Hematopoietic multipotent progenitor cell treated with erythropoietin and hydrocortisone succinate and interleukin-3 and kit ligand, for 15 days (in vitro differentiated cells): ENCODE measurements around the gene PORCN.

Experiments
- DNase-seq: peaks from one replicate; pipeline ENCODE4 v3.0.0-alpha.2; 2015; ENCODE audit warnings: low spot score

The PORCN gene

DNA sequence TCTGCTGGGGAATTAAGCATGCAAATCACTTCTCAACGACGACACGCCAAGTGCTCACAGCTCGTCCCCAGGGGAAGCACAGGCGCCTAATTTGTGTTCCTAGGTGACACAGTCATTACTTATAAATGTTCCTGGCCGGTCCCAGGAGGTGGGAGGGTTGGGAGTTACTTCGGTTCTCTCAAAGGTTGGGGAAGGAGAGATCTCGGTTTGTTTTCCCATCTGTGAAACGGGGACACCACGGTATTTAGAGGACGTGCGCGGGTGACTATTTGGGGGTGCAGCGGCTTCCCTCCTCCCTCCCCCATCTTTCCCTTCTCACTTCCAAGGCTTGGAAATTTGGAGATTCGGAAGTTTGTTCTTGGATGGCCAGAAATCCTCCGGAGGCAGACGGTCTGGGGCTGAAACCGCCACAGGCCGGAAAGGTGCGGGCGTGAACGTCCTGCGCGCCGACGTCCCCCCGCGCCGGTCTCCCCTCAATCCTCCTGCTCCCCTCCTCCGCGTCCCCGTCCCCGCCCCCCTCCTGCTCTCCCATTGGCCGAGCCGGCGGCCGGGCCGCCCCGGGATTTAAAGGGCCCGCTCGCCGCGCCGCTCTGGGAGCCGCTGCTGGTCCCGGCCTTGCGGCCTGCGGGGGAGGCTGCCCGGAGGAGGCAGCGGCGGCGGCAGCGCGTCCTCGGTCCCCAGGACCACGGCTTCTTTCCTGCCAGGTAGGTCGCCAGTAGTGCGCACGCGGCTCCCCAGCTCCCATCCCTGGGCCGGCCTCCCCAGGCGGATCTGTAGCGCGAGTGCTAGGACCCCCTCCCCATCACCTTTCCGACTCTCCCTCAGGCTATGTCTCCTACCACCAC, at the start of gene PORCN:
PORCN (plus strand) TSS at position 593 of the 845 bp plus-strand sequence. CDS start 829 bp downstream, outside the sequence.
- DNase-seq, result peak; percentile 60

DNA sequence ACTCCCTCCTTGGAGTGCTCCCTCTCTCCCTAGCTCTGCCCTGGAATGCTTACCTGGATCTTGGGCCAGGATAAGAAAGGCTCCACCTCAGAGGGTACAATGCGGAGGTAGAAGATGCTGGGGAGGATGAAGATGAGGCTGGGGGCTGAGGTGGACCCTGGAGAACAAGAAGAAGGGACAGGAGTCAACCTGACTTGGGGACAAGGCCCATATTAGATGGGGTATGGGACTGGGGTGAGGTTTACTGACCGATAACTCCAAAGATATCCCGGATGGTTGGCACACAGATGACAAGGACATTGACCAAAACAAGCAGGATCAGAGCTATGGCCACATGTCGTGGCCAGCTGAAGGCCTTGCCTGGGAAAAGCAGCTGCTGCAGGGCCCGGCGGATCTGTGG, 49.3 kb upstream of the PORCN start:
- DNase-seq, result no peak

DNA sequence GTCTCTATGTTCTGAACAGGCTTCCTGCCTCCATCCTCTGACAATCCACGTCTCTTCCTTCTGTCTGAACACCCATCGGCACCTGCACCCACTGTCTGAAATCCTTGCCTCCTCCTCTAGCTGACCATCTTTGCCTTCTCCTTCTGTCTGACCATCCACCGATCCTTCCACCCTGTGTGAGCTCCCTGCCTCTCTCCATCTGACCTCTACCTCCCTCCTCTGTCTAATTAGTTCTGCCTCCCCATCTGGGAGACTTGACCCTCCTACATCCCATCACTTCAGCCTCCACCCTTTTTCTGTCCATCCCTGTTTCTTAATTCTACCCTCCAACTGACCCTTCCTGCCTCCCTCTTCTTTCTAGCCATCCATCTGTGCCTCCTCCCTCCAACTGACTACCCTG, 48.8 kb upstream of the PORCN start:
- DNase-seq, result no peak

DNA sequence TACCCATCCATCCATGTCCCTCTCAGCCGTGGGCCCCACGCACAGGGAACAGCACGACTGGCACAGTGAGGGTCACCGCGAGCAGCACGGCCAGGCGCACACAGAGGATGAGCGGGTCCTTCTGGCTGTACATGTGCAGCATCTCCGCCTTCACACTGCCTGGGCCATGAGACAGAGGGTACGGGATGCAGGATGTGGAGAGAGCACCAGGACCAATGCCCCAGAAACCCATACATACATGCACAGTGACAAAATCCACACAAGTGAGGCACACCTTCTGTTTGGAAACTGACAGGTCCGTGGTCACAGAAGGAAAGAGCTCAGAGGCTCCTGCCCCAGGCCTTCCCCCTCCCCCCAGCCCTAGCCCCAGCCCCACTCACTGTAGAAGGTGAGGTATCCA, 48.2 kb upstream of the PORCN start:
- no peak for DNase-seq

DNA sequence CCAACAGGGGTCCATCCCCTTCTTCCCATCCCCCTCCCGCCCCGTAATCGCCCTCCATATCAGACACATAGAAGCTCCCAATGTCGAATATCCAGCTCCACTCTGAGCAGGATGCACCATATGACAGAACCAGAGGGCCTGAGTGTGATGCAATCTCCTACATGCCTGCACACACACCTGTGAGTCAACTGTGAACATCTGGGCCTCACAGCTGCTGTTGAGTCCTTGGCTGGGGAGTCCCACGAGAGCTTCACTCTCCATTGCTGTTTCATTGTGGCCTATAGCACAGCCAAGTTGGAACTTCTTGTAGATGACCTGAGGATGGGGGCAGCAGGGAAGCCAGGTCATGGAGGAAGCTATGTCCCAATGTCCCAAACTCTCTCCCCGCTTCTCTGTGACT, 47.0 kb upstream of the PORCN start:
- DNase-seq, result no peak

DNA sequence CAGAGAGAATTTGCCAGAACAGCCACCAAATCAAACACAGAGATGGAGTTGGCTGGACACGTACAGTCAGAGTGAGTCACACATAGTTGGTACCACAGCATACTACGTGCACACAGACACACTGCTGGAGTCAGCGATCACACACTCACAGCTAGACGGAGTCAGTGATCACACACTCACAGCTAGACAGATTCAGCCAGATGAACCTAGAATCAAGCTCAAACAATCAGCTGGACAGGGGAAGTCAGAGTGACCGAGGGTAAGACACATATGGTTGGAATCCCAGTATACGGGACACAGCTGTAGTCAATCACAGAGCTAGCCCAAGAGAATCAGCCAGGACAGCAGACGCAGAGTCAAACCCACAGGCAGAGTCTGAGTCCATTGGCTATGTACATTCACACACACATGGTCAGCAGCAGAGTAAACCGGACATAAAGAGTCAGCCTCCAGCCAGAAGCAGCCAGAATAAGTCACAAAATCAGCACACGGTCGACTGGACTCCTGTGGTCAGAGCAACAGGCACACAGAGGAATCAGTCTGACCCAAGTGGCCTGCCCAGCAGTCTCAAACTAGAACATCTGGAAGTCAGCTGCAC, 43.4 kb upstream of the PORCN start:
- DNase-seq, result no peak

DNA sequence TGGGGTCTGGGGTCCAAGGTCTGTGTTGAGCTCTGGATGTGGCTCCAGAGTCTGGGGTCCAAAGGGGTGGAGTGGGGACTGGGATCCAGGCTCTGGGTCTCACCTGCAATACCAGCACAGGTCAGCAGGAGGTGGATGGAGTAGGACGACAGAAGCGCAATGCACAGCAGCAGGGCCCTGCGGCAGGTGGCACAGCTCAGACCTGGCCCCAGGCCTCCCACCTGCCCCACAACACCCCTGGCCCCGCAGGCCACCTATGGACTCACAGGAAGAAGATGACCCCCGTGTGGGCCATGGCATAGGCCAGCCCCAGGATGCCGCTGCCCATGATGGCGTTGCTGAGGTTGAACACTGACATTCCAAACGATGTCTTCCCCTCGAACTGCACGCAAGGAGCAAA, 42.1 kb upstream of the PORCN start:
- peak; percentile 44 for DNase-seq

DNA sequence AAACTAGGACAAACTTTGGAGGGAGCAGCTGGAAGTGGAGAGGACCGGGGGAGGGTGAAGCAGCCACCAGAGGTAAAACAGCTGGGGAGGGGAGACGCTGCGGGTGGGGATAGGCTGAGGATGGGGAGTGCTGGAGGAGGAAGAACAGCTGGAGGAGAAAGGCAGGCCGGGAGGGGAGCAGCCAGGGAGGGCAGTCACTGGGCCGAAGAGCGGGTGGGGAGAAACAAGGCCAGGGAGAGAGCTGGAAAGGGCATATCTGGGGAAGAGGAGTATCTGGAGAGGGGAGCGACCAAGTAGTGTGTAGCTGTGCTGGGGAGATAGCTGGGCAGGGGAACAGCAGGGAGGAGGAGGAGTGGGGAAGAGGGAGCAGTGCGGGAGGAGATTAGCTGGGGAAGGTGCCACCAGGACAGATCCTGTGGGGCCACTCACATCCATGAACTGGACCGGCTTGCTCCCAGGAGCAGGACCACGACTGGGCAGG, 41.5 kb upstream of the PORCN start:
- peak; percentile 41 for DNase-seq

DNA sequence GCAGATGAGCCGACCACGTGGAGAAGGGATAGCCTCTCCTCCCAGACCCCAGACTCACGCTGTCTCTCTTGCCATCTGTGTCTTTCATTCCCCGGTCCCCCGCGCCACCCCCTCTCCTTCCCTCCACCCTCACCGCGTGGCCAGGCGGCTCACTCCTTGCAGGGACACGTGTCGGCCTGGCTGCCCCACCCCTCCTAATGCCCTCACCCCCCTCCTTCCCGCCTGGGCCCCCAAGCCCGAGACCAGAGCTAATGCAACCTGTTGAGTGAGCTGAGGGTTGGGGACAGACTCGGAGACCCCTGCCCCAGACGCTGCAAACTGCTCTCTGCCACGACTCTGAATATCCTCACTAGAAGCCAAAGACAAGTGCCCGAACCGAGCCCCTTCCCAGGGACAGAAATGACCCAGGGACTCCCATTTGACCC, 40.5 kb upstream of the PORCN start:
- peak; percentile 39 for DNase-seq

DNA sequence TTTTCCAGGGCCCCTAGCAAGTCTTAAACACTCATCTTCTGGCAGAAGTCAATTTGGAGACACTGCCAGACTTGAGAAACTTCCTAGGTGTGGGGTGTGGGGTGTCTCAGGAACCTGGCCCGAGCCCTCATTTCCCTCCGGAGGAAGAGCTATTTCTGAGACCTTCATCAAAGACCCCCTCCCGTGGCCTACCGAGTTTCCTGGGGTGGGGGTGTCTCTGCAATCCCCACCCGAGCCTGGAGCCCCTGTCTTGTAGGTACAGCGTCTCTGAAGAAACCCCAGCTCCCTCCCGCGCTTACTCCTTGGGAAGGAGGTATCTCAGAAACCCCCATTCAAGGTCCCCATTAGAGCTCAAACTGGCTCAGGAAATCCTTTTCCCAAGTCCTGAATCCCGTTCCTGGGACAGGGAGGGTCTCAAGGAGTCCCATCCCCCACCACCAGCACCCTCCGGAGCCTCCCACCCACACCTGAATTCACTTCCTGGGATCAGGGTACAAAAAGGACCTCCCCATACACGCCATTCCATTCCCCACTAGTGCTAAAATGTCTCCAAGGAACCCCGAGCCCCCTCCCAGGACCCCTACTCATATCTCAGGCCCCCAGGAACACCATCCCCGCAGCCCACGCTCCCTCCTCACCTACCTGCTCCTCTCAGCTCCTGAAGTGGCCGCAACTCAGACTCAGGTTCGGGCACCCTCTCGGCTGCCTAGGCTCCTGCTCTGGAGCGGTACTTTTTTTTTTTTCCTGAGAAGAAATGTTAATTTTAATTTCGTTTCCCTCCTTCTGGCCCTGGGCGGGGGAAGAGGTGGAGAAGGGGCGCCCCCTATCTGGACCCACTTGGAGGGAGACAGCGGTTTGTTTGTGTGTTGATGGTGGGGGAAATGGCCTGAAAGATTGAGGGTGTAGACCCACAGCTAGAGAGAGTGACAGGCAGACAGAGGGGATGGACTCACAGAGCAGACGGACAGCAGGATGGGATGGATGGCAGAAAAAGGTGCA, 39.8 kb upstream of the PORCN start:
- DNase-seq, result peak; percentile 50

DNA sequence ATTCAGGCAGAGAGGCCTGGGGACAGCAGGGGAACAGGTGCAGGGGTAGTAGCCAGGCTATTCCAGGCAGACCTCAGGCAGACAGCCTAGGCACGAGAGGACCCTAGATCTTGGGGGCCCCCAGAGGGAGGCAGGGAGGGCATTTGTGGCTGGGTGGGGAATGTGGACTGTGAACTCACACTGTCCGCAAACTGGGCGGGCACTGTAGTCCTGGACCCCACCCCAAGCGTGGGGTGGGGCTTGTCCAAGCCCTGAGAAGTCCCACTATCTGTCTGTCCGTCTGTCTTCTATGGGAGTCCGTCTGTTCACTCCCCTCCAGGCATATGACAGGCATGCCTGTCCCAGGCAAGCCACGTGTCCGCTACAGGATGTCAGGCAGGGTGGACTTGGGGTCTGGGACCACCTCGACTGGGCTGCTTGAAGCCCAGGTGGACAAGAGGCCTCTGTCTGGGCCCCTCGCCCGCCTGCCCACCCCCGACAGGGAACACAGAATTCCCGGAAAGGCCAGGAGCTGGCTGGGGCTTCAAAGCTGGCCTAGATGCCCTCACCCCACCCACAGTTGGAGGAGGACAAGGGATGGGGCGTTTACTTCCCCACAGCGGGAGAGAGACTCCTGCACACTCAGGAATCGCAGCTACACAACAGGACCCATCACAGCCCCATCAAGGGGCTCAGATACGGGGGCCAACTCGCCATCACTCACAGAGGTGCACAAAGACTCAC, 38.5 kb upstream of the PORCN start, which contains the start of gene SLC38A5:
SLC38A5 (minus strand) TSS at position 151 of the 723 bp plus-strand sequence. CDS start 2,336 bp downstream, outside the sequence.
- peak; percentile 73 for DNase-seq

DNA sequence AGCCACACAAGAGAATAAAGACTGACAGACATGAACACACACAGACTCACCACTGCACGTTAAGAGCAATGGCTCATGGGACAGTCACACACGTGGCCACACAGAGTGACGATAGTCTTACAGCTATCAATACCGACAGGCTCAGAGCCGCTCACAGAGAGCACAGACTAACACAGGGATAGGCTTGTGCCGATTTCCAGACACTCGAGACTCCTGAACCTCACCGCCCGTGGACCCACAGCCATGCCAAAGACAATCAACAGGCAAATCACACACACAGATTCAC, 38.0 kb upstream of the PORCN start:
- peak; percentile 11 for DNase-seq

DNA sequence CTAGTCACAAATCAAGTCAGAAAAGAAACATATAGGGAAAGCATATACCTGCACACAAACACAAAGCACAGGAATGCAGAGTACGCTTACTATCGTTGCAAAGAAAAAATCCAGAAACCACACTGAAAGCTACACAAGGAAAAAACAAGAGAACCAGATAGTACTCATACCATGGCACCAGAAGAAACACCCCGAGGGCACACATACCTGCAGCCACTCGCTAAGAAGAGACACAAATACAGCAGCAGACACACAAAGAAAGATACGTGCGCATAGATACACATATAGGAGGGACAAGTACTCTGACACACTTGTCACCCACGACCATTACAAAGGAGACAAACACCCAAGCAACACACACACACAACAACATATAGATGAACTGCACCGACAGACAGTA, 37.3 kb upstream of the PORCN start:
- DNase-seq, result no peak

DNA sequence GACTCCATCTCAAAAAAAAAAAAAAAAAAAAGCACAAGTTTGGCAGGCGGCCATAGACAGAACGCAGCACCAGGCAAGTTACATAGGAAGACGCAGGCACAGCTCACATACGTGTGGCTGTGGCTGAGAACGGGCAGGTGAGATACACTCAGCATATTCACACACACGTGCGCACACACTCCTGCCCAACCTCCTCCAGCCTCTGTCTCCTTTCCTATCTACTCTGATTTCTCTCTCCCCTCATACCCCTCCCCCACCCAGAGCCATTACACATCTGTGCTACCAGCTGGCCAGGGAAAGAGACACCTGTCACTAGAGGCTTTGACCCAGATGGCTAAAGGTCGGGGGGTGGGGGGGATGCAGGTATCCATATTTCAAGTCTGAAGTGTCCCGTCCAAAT, 36.6 kb upstream of the PORCN start:
- DNase-seq, result no peak

DNA sequence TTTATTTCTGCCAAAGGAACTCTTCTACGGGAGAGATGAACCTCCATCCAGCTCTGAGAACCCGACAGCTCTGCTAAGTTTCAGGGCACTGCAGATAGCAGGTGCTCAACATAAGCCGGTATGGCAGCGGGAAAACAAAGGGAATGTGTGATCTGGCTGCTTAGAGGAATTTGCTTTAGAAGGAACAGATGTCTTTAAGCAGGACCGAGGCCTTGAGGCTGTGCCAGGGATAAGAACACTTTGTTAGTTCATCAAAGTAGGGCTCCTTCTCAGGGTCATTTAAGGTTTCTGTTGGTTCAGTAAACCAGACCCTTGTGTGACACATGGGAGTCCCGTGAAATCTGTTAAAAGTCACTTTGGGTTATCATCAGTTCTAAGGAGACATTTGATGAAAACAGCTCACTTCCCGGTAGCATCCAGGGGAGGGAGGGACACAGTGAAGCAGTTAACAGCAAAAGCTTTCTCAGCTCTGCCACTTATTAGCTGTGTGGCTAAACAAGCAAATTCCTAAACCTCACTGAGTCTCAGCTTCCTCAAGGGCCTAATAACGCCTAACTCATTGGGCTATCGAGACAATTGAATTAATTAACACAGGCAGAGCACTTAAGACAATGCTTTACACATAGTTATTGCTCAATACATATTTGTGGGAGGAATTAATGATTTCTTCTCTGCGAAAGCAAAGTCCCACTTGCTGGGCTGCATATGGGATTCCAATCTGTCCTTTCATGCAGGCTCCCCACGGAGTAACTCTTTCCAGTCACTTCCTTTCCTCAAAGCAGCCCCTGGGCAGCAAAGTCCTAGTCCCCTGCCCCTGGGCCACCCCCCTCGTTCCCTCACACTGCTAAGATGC, 35.7 kb upstream of the PORCN start:
- no peak for DNase-seq

DNA sequence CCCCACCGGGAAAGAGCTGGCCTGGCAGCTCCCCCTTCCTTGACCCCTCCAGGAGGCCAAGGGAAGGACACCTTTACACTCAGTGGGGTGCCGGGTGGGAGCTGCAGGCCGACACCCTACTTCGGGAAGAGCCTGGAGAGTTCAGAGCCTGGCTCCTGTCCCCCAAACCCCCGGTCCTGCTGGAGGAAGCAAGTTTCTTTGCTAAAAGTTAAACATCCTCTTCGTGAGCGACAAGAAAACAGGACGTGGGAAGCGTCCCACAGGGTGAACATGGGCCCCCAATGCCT, 35.1 kb upstream of the PORCN start:
- DNase-seq, result no peak

DNA sequence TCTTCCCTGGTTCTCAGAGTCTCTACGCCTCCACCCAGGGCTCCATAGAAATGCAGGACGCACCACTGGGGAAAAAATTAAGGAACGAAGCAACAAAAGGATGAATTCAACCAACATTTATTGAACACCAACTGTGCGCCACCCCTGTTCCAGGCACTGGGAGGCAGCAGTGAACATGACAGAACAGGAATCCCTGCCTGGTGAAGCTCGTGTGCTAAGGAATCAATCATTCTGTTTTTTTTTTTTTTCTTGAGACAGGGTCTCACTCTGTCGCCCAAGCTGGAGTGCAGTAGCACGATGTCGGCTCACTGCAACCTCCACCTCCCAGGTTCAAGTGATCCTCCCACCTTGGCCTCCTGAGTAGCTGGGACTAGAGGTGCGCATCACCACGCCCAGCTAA, 34.7 kb upstream of the PORCN start:
- DNase-seq, result peak; percentile 5

DNA sequence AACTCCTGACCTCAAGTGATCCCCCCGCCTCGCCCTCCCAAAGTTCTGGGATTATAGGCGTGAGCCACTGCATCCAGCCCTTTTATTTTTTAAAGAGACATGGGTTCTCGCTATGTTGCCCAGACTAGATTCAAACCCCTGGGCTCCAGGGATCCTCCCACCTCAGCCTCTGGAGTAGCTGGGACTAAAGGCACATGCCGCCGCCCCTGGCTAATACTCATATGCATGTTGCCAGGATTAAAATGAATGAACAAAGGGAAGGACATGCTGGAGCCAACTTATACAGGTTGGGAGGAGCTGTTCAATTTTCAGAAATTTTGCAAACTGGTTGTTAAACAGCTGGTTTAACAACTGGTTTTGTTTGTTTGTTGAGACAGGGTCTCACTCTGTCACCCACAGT, 34.2 kb upstream of the PORCN start:
- no peak for DNase-seq

DNA sequence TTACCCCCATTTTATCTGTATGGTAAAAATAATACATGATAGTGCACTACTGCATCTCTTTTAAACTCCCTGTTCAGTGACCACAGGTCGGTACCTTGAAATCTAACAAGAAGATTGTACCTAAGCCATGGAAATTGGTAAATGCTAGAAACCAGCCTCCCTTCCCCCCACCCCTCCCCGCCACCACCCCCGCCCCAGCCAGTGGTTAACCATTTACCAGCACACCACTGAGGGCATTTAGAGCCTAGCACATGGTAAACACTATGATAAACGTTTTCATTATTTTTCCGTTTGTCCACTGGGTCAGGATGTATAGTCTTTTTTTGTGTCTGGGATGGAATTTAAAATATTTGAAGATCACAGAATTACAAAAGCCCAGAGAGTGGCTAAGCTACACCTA, 33.5 kb upstream of the PORCN start:
- no peak for DNase-seq

DNA sequence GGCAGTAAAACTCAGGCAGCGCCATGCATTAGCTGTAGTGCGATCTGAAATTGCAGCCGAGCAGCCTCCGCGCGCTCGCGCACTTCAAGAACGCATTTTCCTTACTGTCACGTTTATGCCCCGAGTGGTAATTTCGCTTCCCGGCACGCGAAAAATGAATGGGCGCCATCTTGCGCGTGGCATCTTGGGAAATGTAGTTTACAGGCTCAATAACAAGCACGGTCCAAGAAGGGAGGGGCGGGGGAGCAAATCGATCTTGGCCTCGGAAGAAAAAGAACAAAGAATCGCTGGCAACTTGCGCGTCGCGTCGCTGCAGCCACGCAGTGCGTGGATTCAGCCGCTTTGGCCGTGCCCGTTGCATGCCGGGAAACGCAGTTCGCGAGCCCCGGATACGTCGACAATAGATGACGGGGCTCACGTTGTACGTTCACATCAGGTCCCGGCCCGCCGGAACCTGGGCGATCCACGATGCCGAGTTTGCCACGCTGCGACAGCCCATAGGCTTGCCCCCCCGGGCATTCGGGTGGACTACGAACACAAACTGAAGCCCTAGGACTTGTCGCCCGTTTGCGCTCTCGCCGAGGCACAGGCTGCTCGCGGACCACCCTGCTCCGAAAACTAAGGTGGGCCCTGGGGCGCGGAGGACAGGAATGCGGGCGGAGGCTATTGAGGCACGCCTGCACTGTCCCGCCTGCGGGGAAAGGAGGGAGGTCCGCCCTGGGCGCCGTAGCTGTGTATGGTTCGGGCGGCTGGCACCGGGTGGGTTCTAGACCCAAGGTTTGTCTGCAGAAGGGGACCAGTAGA, 32.8 kb upstream of the PORCN start, which contains the start of gene FTSJ1:
FTSJ1 (plus strand) TSS at position 426 of the 804 bp plus-strand sequence. CDS start 1,849 bp downstream, outside the sequence.
- peak; percentile 76 for DNase-seq
